ENCODE data around the gene TMEM80.

DNA sequence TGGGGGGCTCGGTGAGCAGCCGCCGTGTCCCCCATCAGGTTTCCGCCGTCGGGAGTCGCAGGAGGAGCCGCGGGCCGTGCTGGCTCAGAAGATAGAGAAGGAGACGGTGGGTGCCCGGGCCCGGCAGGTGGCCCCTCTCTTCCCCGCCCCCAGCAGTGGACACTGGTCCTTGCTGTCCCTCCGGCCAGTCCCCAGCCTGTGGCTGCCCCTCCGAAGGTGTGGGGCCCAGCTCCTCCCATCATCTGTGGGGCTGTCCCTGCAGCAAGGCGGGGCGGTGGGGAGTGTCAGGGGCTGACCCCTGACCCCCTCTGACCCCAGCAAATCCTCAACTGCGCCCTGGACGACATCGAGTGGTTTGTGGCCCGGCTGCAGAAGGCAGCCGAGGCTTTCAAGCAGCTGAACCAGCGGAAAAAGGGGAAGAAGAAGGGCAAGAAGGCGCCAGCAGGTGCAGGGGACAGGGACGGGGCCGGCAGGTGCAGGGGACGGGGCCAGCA, 25.7 kb downstream of the TMEM80 start:
- TF ChIP-seq CTCF (IDR thresholded peaks at IDR 0.05) = no peak
- TF ChIP-seq POLR2AphosphoS5 (IDR thresholded peaks at IDR 0.05) = no peak
- TF ChIP-seq POLR2A (IDR thresholded peaks at IDR 0.05) = no peak
- no peak for TF ChIP-seq EP300 (IDR thresholded peaks at IDR 0.05)
